ENCODE data around the gene CAMTA1. TPM values are rescaled to one million over a fixed set of nuclear protein-coding genes. Genes with fewer than 3 reads are reported as not detected.

The CAMTA1 gene
- total RNA-seq, 2 donors from 2014 or later: 109 to 128 TPM

GRCh38 chr1:7348580-7348979 is 563.3 kb downstream of the CAMTA1 start:
- intact Hi-C loops (cut with DNase I): no loop called here

GRCh38 chr1:7350804-7351203 is 565.5 kb downstream of the CAMTA1 start:
- DNase-seq (no peak), ATAC-seq (no peak)
- intact Hi-C loops (cut with DNase I): no loop called here

More at GRCh38 chr1:7348580-7348979, 563.3 kb downstream of the CAMTA1 start:
- no peak for DNase-seq
- no peak for ATAC-seq

- DNase-seq: no peak
- no peak for ATAC-seq
- intact Hi-C loops (cut with DNase I): no loop called here
Measured at GRCh38 chr1:7351649-7352048, 566.4 kb downstream of the CAMTA1 start.

GRCh38 chr1:7352364-7352763 is 567.1 kb downstream of the CAMTA1 start:
- DNase-seq (no peak), ATAC-seq (no peak)
- intact Hi-C loops (cut with DNase I): no loop called here

GRCh38 chr1:7352974-7353373 is 567.7 kb downstream of the CAMTA1 start:
- ATAC-seq (no peak), DNase-seq (no peak)
- intact Hi-C loops (cut with DNase I): no loop called here

GRCh38 chr1:7355646-7356045 is 570.4 kb downstream of the CAMTA1 start:
- intact Hi-C loops (cut with DNase I): no loop called here
- DNase-seq: no peak
- no peak for ATAC-seq

- no peak for DNase-seq
- no peak for ATAC-seq
- intact Hi-C loops (cut with DNase I): no loop called here
Measured at GRCh38 chr1:7356079-7356478, 570.8 kb downstream of the CAMTA1 start.

- ATAC-seq: no peak
- intact Hi-C loops (cut with DNase I): no loop called here
- no peak for DNase-seq
Measured at GRCh38 chr1:7358425-7358824, 573.2 kb downstream of the CAMTA1 start.

- DNase-seq (no peak), ATAC-seq (no peak)
- intact Hi-C loops (cut with DNase I): loop anchor here in 1 of 2 donors (5.0 kb wide), 1 partner anchor 68 kb away; no protein-coding TSS in a partner anchor
Measured at GRCh38 chr1:7360526-7360925, 575.3 kb downstream of the CAMTA1 start.

- DNase-seq (no peak), ATAC-seq (no peak)
- intact Hi-C loops (cut with DNase I): loop anchor here in 1 of 2 donors (5.0 kb wide), 1 partner anchor 71 kb away; no protein-coding TSS in a partner anchor
Measured at GRCh38 chr1:7362947-7363346, 577.7 kb downstream of the CAMTA1 start.

- intact Hi-C loops (cut with DNase I): loop anchor here in 1 of 2 donors (5.0 kb wide), 1 partner anchor 71 kb away; no protein-coding TSS in a partner anchor
- DNase-seq (peak; percentile 49), ATAC-seq (peak; percentile 81 to 85)
Measured at GRCh38 chr1:7363450-7363849, 578.2 kb downstream of the CAMTA1 start.

- DNase-seq: no peak
- no peak for ATAC-seq
- intact Hi-C loops (cut with DNase I): loop anchor here in 1 of 2 donors (5.0 kb wide), 1 partner anchor 152 kb away; no protein-coding TSS in a partner anchor
Measured at GRCh38 chr1:7365706-7366105, 580.5 kb downstream of the CAMTA1 start.

- DNase-seq (peak; percentile 46), ATAC-seq (peak; percentile 35 to 76)
- intact Hi-C loops (cut with DNase I): loop anchor here in 1 of 2 donors (5.0 kb wide), 1 partner anchor 151 kb away; no protein-coding TSS in a partner anchor
Measured at GRCh38 chr1:7366286-7366954, 581.2 kb downstream of the CAMTA1 start.

GRCh38 chr1:7366955-7367665 is 581.9 kb downstream of the CAMTA1 start:
- intact Hi-C loops (cut with DNase I): loop anchor here in 1 of 2 donors (5.0 kb wide), 1 partner anchor 150 kb away; no protein-coding TSS in a partner anchor
- DNase-seq (no peak), ATAC-seq (peak in 1 of 2 donors; percentile 15)

GRCh38 chr1:7369866-7370265 is 584.6 kb downstream of the CAMTA1 start:
- ATAC-seq: peak; percentile 69 to 72
- intact Hi-C loops (cut with DNase I): loop anchor here in 1 of 2 donors (5.0 kb wide), 1 partner anchor 147 kb away; no protein-coding TSS in a partner anchor
- peak; percentile 55 for DNase-seq

- DNase-seq (no peak), ATAC-seq (no peak)
- intact Hi-C loops (cut with DNase I): no loop called here
Measured at GRCh38 chr1:7371926-7372325, 586.7 kb downstream of the CAMTA1 start.

GRCh38 chr1:7372477-7373120 is 587.3 kb downstream of the CAMTA1 start:
- intact Hi-C loops (cut with DNase I): no loop called here
- DNase-seq (no peak), ATAC-seq (no peak)

- DNase-seq (no peak), ATAC-seq (no peak)
- intact Hi-C loops (cut with DNase I): no loop called here
Measured at GRCh38 chr1:7373251-7373650, 588.0 kb downstream of the CAMTA1 start.

- ATAC-seq (peak in 1 of 2 donors; percentile 20), DNase-seq (no peak)
- intact Hi-C loops (cut with DNase I): no loop called here
Measured at GRCh38 chr1:7373876-7374562, 588.8 kb downstream of the CAMTA1 start.
